Adrenal gland (tissue), 12 donors: ENCODE data around the gene PRMT6. TPM values are rescaled to one million over a fixed set of nuclear protein-coding genes. Genes with fewer than 3 reads are reported as not detected.
"Not testable (repeated sequence)": the region's sequence is repeated elsewhere in the genome, so short reads cannot be mapped to it uniquely, and the experiment has no call there.

ENCODE experiments used
- DNase-seq, 7 donors: peaks; one replicate each; pipeline ENCODE4 v3.0.0-alpha.2; 2019 to 2020
- H3K27ac ChIP-seq, 5 donors: fragments of 200-600 bp; sonication (generic) in 4 of 5; 1 replicate in 3 of 5; 2 replicates in 2 of 5; pipeline versions ENCODE4 v1.5.1 to v1.8.0; 2016 to 2020; ENCODE audit warnings: mild to moderate bottlenecking in 1 of 5
- H3K27me3 ChIP-seq: fragments of 200-600 bp; 2 replicates; pipeline ENCODE4 v1.8.0; 2021
- H3K36me3 ChIP-seq, 2 donors: fragments of 200-600 bp; replicated peaks in 1 of 2; 1 replicate in 1 of 2; 2 replicates in 1 of 2; pipeline versions ENCODE4 v1.5.1 to v1.8.0; 2018 to 2022
- H3K4me1 ChIP-seq, 2 donors: fragments of 200-600 bp; replicated peaks in 1 of 2; 1 replicate in 1 of 2; 2 replicates in 1 of 2; pipeline versions ENCODE4 v1.5.1 to v1.8.0; 2018 to 2021
- H3K4me3 ChIP-seq, 4 donors: fragments of 200-600 bp; sonication (generic) in 3 of 4; one replicate each; pipeline ENCODE4 v1.5.1; 2016 to 2018
- H3K9me3 ChIP-seq, 3 donors: fragments of 200-600 bp; sonication (generic) in 1 of 3; replicated peaks in 1 of 3; 1 replicate in 2 of 3; 2 replicates in 1 of 3; pipeline versions ENCODE4 v1.5.1 to v1.8.0; 2016 to 2021
- POLR2A ChIP-seq, 2 donors: fragments of 450-650 bp; IDR thresholded peaks; one replicate each; pipeline ENCODE4 v1.6.1; 2017; ENCODE audit warnings: antibody characterized with exemption in 2 of 2, mild to moderate bottlenecking in 2 of 2, moderate library complexity in 1 of 2
- WGBS, 4 donors: extraction: QIAGEN DNeasy Blood & Tissue Kit in 2 of 4; methylation state at CpG; one replicate each; pipeline versions ENCODE4 v1.1.5 to v1.1.7; 2013 to 2017; 5-methylcytosine and 5-hydroxymethylcytosine counted together
- intact Hi-C, 2 donors: fragments of 100-400 bp; cut with DNase I; formaldehyde crosslinking; loops; one replicate each; pipeline versions ENCODE4 v1.14.1 to v1.15.0; 2022 to 2023
- polyA plus RNA-seq, 3 donors: library from polyadenylated mRNA; stranded (reverse); fragments of 200-250 nt in 2 of 3; fragments of 350-450 nt in 1 of 3; fragmentation: Illumina TruSeq in 1 of 3; extraction: RNeasy Lipid Tissue Mini Kit (QIAGEN cat#74804) in 1 of 3; gene quantifications; one replicate each; pipeline ENCODE4 v1.2.3, GENCODE V29; 2013 to 2014
- total RNA-seq, 9 donors: library from RNA; depleted of rRNA in 4 of 9; stranded (reverse); fragments of >200 nt in 4 of 9; fragments of 120-200 nt in 1 of 9; fragmentation: NEBNext Ultra II Directional in 1 of 9; extraction: Animal tissue kit (Norgen Biotek cat#: 25700) in 1 of 9; gene quantifications; one replicate each; pipeline versions ENCODE4 v1.1.0 to v1.2.4, GENCODE V29; 2013 to 2023
- TF ChIP-seq, protein P1 (sequence below), 6 experiments: fragments of 450-650 bp in 4 of 6; fragments of 200-600 bp in 2 of 6; sonication (generic) in 1 of 6; IDR thresholded peaks; 1 replicate in 5 of 6; 2 replicates in 1 of 6; pipeline versions ENCODE4 v1.5.1 to v1.8.0; 2016 to 2021; ENCODE audit warnings: antibody characterized with exemption in 6 of 6, mild to moderate bottlenecking in 2 of 6, moderate library complexity in 1 of 6
- donor health status: healthy with polysubstance abuse.
- donor health status: Bipolar disorder and iron deficiency.
- donor health status: DM: yes; HTN: yes; CAD: no.
- donor health status: DM: no; HTN: no; CAD: no.
- donor health status: DM: no; HTN: no; CAD: no.
- donor health status: DM: yes; HTN: yes; CAD: no.

Gene PRMT6
- total and polyA plus RNA-seq, 12 donors = 9.0 to 30.4 (median 17.6) TPM

DNA sequence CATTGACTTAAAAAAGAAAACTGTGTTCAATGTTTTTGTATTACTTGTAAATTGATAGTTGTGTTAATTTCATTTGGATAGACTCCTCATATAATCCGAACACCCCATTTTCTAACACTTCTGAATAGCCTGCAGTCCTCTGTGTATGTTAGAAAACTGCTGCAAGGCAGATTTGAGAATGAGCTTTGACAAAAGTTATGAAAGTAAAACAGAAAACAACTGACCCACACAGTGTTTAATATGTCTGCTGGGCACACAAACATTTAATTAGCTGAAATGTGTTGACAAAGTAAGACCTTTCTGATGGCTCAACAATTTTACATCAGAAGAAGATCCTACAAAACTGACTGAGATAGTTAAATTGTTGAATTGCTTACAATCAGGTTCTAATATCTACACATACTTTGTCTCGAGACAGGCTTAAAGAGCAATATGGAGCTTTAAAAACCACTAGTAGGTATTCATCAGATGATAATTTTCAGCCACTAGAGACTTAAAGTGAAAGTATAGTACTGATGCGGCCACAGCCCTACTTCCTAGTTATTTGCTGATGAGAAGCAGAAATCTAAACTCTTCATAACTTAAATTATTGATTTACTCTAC, 40.0 kb upstream of the PRMT6 start:
- Histone ChIP-seq H3K4me1 (no peaks in the 10 kb centered on the region), H3K4me3 (no peak overlapping the region), H3K36me3 (no peaks in the 10 kb centered on the region), H3K27me3 (no peaks in the 10 kb centered on the region), H3K9me3 (no peaks in the 10 kb centered on the region), H3K27ac (no peak overlapping the region)
- 56 to 74% (median 61%) methylated on average over 3 of the region's 3 CpGs for WGBS, 4 donors
- DNase-seq = no peak
- TF ChIP-seq, protein P1, sequence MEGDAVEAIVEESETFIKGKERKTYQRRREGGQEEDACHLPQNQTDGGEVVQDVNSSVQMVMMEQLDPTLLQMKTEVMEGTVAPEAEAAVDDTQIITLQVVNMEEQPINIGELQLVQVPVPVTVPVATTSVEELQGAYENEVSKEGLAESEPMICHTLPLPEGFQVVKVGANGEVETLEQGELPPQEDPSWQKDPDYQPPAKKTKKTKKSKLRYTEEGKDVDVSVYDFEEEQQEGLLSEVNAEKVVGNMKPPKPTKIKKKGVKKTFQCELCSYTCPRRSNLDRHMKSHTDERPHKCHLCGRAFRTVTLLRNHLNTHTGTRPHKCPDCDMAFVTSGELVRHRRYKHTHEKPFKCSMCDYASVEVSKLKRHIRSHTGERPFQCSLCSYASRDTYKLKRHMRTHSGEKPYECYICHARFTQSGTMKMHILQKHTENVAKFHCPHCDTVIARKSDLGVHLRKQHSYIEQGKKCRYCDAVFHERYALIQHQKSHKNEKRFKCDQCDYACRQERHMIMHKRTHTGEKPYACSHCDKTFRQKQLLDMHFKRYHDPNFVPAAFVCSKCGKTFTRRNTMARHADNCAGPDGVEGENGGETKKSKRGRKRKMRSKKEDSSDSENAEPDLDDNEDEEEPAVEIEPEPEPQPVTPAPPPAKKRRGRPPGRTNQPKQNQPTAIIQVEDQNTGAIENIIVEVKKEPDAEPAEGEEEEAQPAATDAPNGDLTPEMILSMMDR (IDR thresholded peaks at IDR 0.05) = no peak
- no peak for TF ChIP-seq POLR2A (IDR thresholded peaks at IDR 0.05)
- intact Hi-C loops = no loop called here

DNA sequence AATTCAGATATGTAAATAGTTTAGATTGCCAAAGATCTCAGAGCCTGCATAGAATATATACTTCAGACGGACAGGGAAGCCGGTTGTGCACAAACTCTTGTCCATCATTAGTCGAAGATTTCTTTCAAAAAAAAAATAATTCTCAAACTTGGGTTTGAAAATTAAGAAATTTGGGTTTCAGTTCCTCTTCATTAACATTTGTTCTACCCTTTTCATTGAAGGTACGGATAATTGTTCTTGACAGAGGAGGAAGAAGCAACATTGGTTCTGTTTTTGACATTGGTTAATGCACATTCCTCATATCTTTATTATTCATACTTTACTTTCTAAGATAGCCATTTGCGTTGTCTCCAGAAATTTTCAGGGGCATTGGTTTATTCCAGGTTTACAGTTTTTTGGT, 38.0 kb upstream of the PRMT6 start:
- H3K4me1 ChIP-seq = no peaks in the 10 kb centered on the region
- H3K4me3 ChIP-seq = no peak overlapping the region
- H3K27ac ChIP-seq = no peak overlapping the region
- H3K9me3 ChIP-seq = no peaks in the 10 kb centered on the region
- no peaks in the 10 kb centered on the region for H3K27me3 ChIP-seq
- intact Hi-C loops = no loop called here
- DNase-seq = no peak
- no peaks in the 10 kb centered on the region for H3K36me3 ChIP-seq
- 69 to 85% (median 72%) methylated on average over 5 of the region's 5 CpGs for WGBS, 4 donors
- no peak for TF ChIP-seq POLR2A (IDR thresholded peaks at IDR 0.05)
- TF ChIP-seq, protein P1 (IDR thresholded peaks at IDR 0.05) = no peak

DNA sequence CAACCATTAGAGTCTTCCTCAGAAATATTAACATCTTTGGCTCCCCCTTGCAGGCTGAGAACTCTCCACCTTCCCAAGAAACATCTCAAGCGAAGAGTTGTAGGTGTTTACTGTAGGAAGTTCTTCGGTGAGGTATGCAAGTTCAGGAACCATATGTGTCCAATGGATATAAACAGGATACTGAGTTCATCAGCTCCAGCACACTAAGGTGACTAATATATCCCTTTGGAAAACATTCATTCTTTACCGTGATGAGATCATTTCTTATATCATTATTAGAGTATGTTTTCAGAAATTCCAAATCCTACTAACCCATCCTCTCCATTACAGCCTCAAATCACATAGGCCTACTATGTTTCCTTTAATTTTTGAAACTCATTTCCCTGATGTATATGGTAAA, 37.3 kb upstream of the PRMT6 start:
- Histone ChIP-seq H3K27me3 (no peaks in the 10 kb centered on the region), H3K4me1 (no peaks in the 10 kb centered on the region), H3K27ac (no peak overlapping the region), H3K36me3 (no peaks in the 10 kb centered on the region), H3K9me3 (no peaks in the 10 kb centered on the region), H3K4me3 (no peak overlapping the region)
- TF ChIP-seq POLR2A (IDR thresholded peaks at IDR 0.05) = no peak
- TF ChIP-seq, protein P1 (IDR thresholded peaks at IDR 0.05) = no peak
- 71 to 89% (median 77%) methylated on average over 3 of the region's 3 CpGs for WGBS, 4 donors
- intact Hi-C loops = no loop called here
- DNase-seq = no peak

DNA sequence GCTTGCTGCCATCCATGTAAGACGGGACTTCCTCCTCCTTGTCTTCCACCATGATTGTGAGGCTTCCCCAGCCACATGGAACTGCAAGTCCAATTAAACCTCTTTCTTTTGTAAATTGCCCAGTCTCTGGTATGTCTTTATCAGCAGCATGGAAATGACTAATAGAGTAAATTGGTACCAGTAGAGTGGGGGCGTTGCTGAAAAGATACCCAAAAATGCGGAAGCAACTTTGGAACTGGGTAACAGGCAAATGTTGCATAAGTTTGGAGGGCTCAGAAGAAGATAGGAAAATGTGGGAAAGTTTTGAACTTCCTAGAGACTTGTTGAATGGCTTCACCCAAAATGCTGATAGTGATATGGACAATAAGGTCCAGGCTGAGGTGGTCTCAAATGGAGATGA, 17.6 kb upstream of the PRMT6 start:
- H3K27me3 ChIP-seq, H3K4me3 ChIP-seq, intact Hi-C loops, H3K27ac ChIP-seq, H3K36me3 ChIP-seq, H3K9me3 ChIP-seq, DNase-seq, H3K4me1 ChIP-seq: not testable (repeated sequence)
- WGBS, 4 donors = 80 to 90% (median 86%) methylated on average over 3 of the region's 3 CpGs

DNA sequence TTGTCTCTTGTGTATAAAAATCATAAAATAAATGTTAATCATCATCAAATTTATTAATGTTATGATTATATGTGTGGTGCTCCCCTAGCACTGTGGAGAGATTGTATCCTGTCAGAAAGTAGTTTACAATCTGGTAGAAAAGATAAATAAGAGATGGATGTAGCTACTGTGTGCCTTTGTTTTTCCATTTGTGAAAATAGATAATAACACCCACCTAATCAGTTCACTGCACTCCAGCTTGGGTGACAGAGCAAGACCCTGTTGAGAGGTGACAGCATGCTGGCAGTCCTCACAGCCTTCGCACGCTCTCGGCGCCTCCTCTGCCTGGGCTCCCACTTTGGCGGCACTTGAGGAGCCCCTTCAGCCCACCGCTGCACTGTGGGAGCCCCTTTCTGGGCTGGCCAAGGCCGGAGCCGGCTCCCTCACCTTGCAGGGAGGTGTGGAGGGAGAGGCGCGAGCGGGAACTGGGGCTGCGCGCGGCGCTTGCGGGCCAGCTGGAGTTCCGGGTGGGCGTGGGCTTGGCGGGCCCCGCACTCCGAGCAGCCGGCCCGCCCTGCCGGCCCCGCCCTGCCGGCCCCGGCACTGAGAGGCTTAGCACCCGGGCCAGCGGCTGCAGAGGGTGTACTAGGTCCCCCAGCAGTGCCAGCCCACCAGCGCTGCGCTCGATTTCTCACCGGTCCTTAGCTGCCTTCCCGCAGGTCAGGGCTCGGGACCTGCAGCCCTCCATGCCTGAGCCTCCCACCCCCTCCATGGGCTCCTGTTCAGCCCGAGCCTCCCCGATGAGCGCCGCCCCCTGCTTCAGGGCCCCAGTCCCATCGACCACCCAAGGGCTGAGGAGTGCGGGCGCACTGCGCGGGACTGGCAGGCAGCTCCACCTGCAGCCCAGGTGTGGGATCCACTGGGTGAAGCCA, 11.9 kb upstream of the PRMT6 start:
- H3K27me3 ChIP-seq, H3K4me3 ChIP-seq, H3K27ac ChIP-seq, DNase-seq, H3K9me3 ChIP-seq, intact Hi-C loops, H3K36me3 ChIP-seq, H3K4me1 ChIP-seq: not testable (repeated sequence)
- WGBS, 4 donors = 93 to 96% (median 95%) methylated on average over 12 to 44 of the region's 44 CpGs
